Gastroesophageal sphincter (tissue), 4 donors: ENCODE data around the gene OR6S1. TPM values are rescaled to one million over a fixed set of nuclear protein-coding genes. Genes with fewer than 3 reads are reported as not detected.
A peak's percentile ranks its signal among the peaks of the same experiment; 100 is the strongest.

Source experiments
- ATAC-seq: fragments of 150-250 bp; one replicate; pipeline ENCODE4 v1.9.1; 2016; ENCODE audit warnings: mild to moderate bottlenecking, moderate library complexity
- H3K27ac ChIP-seq, 4 donors: fragments of 200-600 bp; sonication (generic) in 3 of 4; 1 replicate in 3 of 4; 2 replicates in 1 of 4; pipeline ENCODE4 v1.5.1; 2016 to 2019
- H3K27me3 ChIP-seq: fragments of 200-600 bp; sonication (generic); one replicate; pipeline ENCODE4 v1.5.1; 2019
- H3K36me3 ChIP-seq, 2 donors: fragments of 200-600 bp; sonication (generic); one replicate each; pipeline ENCODE4 v1.5.1; 2019; ENCODE audit warnings: control low read depth in 1 of 2
- H3K4me1 ChIP-seq, 3 donors: fragments of 200-600 bp; sonication (generic); 1 replicate in 2 of 3; 2 replicates in 1 of 3; pipeline ENCODE4 v1.5.1; 2016 to 2019; ENCODE audit warnings: control low read depth in 2 of 3
- H3K4me3 ChIP-seq, 2 donors: fragments of 200-600 bp; sonication (generic); one replicate each; pipeline ENCODE4 v1.5.1; 2019; ENCODE audit warnings: mild to moderate bottlenecking in 1 of 2, moderate library complexity in 1 of 2
- H3K9me3 ChIP-seq, 3 donors: fragments of 200-600 bp; sonication (generic); one replicate each; pipeline ENCODE4 v1.5.1; 2017 to 2019; ENCODE audit warnings: control low read depth in 2 of 3
- EP300 ChIP-seq: sonication (generic); formaldehyde crosslinking; IDR thresholded peaks from one replicate; pipeline ENCODE4 v1.6.1; 2017; ENCODE audit warnings: antibody characterized with exemption, mild to moderate bottlenecking
- POLR2A ChIP-seq, 2 donors: fragments of 450-650 bp; IDR thresholded peaks; one replicate each; pipeline ENCODE4 v1.6.1; 2017; ENCODE audit warnings: antibody characterized with exemption in 2 of 2, mild to moderate bottlenecking in 2 of 2, moderate library complexity in 1 of 2
- POLR2AphosphoS5 ChIP-seq: sonication (generic); formaldehyde crosslinking; IDR thresholded peaks from one replicate; pipeline ENCODE4 v1.6.1; 2017; ENCODE audit warnings: antibody characterized with exemption
- WGBS, 2 donors: methylation state at CpG; one replicate each; pipeline ENCODE4 v1.1.5; 2018; ENCODE audit warnings: low coverage in 1 of 2; 5-methylcytosine and 5-hydroxymethylcytosine counted together
- total RNA-seq, 4 donors: library from RNA; depleted of rRNA; stranded (reverse); fragments of >200 nt; gene quantifications; one replicate each; pipeline ENCODE4 v1.1.0, GENCODE V29; 2016
- TF ChIP-seq, protein P1 (sequence below), 4 experiments: fragments of 200-600 bp in 2 of 4; fragments of 450-650 bp in 2 of 4; sonication (generic) in 1 of 4; IDR thresholded peaks; one replicate each; pipeline ENCODE4 v1.5.1; 2017 to 2019; ENCODE audit warnings: antibody characterized with exemption in 4 of 4, mild to moderate bottlenecking in 2 of 4, moderate library complexity in 2 of 4

OR6S1 gene
- total RNA-seq, 4 donors from 2014 or later: not detected

DNA sequence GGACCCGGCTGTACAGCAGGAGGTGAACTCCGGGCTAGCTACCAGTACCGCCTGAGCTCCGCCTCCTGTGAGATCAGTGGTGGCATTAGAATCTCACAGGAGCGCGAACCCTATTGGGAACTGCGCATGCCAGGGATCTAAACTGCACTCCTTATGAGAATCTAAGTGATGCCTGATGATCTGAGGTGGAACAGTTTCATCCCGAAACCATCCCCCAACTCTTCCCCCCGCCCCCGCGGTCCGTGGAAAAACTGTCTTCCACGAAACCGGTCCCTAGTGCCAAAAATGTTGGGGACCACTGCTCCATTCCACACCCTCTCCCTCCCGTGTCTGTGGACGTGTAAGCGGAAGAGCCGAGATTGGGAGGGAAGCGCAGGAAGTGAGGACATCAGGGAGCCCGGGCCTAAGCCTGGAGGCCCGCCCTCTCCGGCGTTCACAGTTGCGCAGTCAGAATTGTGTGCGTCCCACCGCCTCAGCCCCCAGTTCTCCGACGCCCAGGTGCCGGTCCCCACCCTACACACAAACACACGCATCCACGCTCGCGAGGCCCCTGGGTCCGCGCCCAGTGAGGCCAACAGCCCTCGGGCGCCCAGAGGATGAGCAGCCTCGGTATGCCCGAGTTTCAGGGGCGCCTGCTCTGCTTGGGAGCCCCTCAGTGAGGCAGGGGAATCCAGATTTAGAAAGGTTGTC, 41.1 kb upstream of the OR6S1 start:
- 1% methylated on average over 11 of the region's 40 CpGs; no CpG with 5 or more reads in 1 of the 2 donors for WGBS, 2 donors
- no peaks in the 10 kb centered on the region for H3K27me3 ChIP-seq
- no peaks in the 10 kb centered on the region for H3K9me3 ChIP-seq
- H3K4me1 ChIP-seq: peaks cover 7 to 46% (median 16%) of the 10 kb centered on the region in 3 donors
- ATAC-seq: peak; percentile 87
- TF ChIP-seq EP300 (no peak), POLR2AphosphoS5 (peak; percentile 98), POLR2A (IDR thresholded peaks at IDR 0.05) (peak; percentile 91 to 95)
- TF ChIP-seq, protein P1, sequence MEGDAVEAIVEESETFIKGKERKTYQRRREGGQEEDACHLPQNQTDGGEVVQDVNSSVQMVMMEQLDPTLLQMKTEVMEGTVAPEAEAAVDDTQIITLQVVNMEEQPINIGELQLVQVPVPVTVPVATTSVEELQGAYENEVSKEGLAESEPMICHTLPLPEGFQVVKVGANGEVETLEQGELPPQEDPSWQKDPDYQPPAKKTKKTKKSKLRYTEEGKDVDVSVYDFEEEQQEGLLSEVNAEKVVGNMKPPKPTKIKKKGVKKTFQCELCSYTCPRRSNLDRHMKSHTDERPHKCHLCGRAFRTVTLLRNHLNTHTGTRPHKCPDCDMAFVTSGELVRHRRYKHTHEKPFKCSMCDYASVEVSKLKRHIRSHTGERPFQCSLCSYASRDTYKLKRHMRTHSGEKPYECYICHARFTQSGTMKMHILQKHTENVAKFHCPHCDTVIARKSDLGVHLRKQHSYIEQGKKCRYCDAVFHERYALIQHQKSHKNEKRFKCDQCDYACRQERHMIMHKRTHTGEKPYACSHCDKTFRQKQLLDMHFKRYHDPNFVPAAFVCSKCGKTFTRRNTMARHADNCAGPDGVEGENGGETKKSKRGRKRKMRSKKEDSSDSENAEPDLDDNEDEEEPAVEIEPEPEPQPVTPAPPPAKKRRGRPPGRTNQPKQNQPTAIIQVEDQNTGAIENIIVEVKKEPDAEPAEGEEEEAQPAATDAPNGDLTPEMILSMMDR (IDR thresholded peaks at IDR 0.05): peak in 2 of 4 experiments; percentile 18 to 27
- H3K4me3 ChIP-seq: peak overlapping the region; percentile 64 to 76
- no peaks in the 10 kb centered on the region for H3K36me3 ChIP-seq
- peak overlapping the region; percentile 95 to 100 (median 100) for H3K27ac ChIP-seq

DNA sequence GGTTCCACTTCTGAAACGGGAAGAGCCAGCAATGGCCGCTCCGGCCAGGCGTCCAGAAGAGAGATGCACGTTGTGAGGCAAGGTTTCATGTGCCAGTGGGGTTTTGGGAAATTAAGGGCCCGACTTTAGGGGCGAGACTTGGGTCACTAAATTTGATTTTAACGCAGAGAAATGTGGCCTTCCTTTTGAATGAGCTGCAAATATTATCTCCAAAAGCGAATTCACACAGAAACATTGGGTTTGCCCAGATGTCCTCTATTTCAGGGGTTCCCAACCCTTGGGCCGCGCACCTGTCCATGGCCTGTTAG, 40.6 kb upstream of the OR6S1 start:
- TF ChIP-seq EP300: no peak
- TF ChIP-seq, protein P1 (IDR thresholded peaks at IDR 0.05): peak in 1 of 4 experiments; percentile 7
- H3K4me1 ChIP-seq: peaks cover 7 to 41% (median 12%) of the 10 kb centered on the region in 3 donors
- H3K4me3 ChIP-seq: peak overlapping the region; percentile 64 to 76
- 1% methylated on average over 9 of the region's 11 CpGs; no CpG with 5 or more reads in 1 of the 2 donors for WGBS, 2 donors
- no peak for ATAC-seq
- H3K9me3 ChIP-seq: no peaks in the 10 kb centered on the region
- H3K27me3 ChIP-seq: no peaks in the 10 kb centered on the region
- peak overlapping the region; percentile 95 to 100 (median 100) for H3K27ac ChIP-seq
- H3K36me3 ChIP-seq: no peaks in the 10 kb centered on the region

DNA sequence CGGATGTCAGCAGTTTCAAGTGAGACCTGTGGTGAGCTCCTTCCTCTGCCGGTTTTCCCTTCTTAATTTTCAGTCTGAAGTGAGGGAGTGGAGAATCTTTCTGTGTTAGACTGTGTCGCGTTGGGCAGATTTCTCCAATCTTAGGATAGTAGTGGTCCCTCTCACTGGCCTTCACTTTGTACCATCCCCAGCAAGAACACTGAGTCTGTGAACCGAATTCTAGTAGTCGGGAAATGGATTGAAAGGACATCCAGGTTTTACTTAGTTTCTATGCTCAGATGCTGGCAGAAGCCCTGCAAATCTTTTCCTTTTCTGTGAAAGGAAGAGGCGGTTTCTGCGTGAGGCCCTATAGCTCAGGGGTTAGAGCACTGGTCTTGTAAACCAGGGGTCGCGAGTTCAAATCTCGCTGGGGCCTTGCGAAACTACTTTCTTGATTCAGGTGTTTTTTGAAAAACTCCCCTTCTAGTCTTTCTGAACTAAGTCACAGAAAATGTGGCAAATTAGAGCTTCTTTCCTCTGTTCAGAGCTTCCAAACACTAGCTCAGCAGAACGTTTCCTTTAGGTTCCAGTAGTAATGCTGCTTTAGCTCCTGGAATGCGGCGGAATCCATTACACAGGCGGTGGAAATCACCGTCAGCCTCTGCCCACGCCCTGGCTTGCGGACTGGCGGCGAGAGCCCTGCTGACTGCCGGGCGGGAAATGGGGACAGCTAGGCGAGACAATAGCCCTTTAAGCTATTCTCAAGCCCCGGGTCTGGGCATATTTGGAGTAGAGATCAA, 40.0 kb upstream of the OR6S1 start:
- Histone ChIP-seq H3K27ac (peak overlapping the region; percentile 95 to 100 (median 100)), H3K4me1 (peaks cover 7 to 35% (median 8%) of the 10 kb centered on the region in 3 donors), H3K27me3 (no peaks in the 10 kb centered on the region), H3K36me3 (no peaks in the 10 kb centered on the region), H3K9me3 (no peaks in the 10 kb centered on the region), H3K4me3 (peak overlapping the region; percentile 64 to 76)
- 0% methylated on average over 12 to 17 of the region's 25 CpGs for WGBS, 2 donors
- TF ChIP-seq EP300 (no peak), POLR2A (IDR thresholded peaks at IDR 0.05) (no peak), POLR2AphosphoS5 (no peak)
- TF ChIP-seq, protein P1 (IDR thresholded peaks at IDR 0.05): no peak
- ATAC-seq: peak; percentile 35

DNA sequence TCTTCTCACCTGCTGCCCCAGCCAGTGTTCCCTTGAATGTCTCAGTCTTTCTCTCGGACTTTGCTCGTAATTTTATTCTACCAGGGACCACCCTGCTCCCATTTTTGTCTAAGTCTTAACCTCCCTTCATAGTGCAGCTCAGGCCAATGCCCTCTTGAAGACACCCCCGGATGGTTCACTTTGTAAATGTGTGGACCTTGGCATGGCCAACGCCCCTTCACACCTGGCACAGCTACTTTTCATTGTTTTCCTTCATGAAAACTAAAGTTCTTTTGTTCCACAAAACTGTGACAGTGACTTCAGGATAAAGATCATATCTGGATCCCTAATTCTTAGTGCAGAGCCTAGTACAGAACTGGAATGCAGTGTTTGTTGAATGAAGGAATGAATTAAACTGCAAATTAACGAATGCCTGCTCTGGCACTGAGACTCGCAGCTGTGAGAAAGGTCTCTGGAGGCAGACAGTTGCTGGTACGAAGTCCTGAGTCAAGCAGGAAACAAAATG, 39.4 kb upstream of the OR6S1 start:
- Histone ChIP-seq H3K27me3 (no peaks in the 10 kb centered on the region), H3K27ac (peak overlapping the region; percentile 95 to 100 (median 100)), H3K36me3 (no peaks in the 10 kb centered on the region), H3K4me3 (peak overlapping the region; percentile 64 to 76), H3K9me3 (no peaks in the 10 kb centered on the region), H3K4me1 (peaks cover 7 to 29% (median 8%) of the 10 kb centered on the region in 3 donors)
- WGBS, 2 donors: 7 to 12% methylated on average over 7 of the region's 7 CpGs
- TF ChIP-seq POLR2A (IDR thresholded peaks at IDR 0.05): no peak
- no peak for TF ChIP-seq EP300
- TF ChIP-seq, protein P1 (IDR thresholded peaks at IDR 0.05): no peak
- no peak for TF ChIP-seq POLR2AphosphoS5
- ATAC-seq: no peak
